AG10803 (cell line): Measurements from ENCODE around the gene EIF5AL1.

Experiments
- DNase-seq: peaks from one replicate; pipeline ENCODE4 v3.0.0; 2010; ENCODE audit warnings: low read depth
- H3K4me3 ChIP-seq: 2 replicates; pipeline ENCODE4 v1.5.1; 2011; ENCODE audit warnings: mild to moderate bottlenecking, low read length, control low read depth
- TF ChIP-seq, protein P1 (sequence below): conservative IDR thresholded peaks from 2 replicates; pipeline ENCODE4 v1.5.1; 2011; ENCODE audit warnings: mild to moderate bottlenecking, low read length, control low read depth, inconsistent platforms

Gene EIF5AL1

DNA sequence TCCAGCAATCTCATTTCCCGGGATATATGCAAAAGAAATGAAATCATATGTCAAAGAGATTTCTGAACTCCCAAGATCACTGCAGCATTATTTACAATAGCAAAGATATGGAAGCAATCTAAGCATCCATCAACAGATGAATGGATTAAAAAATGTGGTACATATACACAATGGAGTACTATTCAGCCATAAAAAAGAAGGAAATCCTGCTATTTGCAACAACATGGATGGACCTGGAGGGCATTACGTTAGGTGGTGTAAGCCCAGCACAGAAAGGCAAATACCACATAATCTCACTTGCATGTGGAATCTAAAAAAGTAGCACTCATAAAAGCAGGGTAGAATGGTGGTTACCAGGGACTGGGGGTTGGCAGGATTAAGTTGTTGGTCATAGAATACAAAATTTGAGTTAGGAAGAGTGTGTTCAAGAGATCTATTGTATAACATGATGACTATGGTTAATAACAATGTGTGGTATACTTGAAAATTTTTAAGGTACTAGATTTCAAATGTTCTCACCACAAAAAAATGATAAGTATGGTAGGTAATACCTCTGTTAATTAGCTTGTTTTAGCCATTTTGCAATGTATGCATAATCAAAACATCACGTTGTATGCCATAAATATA, 32.9 kb upstream of the EIF5AL1 start:
- TF ChIP-seq, protein P1, sequence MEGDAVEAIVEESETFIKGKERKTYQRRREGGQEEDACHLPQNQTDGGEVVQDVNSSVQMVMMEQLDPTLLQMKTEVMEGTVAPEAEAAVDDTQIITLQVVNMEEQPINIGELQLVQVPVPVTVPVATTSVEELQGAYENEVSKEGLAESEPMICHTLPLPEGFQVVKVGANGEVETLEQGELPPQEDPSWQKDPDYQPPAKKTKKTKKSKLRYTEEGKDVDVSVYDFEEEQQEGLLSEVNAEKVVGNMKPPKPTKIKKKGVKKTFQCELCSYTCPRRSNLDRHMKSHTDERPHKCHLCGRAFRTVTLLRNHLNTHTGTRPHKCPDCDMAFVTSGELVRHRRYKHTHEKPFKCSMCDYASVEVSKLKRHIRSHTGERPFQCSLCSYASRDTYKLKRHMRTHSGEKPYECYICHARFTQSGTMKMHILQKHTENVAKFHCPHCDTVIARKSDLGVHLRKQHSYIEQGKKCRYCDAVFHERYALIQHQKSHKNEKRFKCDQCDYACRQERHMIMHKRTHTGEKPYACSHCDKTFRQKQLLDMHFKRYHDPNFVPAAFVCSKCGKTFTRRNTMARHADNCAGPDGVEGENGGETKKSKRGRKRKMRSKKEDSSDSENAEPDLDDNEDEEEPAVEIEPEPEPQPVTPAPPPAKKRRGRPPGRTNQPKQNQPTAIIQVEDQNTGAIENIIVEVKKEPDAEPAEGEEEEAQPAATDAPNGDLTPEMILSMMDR, result no peak
- DNase-seq, result peak; percentile 21
- no peak overlapping the region for H3K4me3 ChIP-seq

DNA sequence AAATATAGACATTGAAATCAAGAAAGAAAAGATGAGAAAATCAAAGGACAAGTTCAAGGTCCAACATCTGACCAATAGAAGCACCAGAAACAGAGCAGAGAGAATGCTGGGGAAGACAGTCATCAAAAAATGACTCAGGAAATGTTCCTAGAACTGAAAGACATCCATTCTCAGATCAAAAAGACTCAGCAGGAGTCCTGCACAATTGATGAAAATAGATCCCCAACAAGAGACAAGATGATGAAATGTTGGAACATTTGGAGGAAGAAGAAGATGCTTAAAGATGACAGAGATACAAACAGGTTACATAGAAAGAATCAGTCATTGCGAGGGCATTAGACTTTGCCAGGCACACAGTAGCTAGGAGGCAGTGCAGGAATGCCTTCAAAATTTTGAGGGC, 30.0 kb upstream of the EIF5AL1 start:
- no peak for DNase-seq
- TF ChIP-seq, protein P1, result no peak
- H3K4me3 ChIP-seq, result no peak overlapping the region

GRCh38 chr10:79482741-79483140, 29.6 kb upstream of the EIF5AL1 start:
- TF ChIP-seq, protein P1, result no peak
- no peak overlapping the region for H3K4me3 ChIP-seq
- DNase-seq, result no peak

- TF ChIP-seq, protein P1, result no peak
- DNase-seq, result peak; percentile 66
- H3K4me3 ChIP-seq, result no peak overlapping the region
Measured at GRCh38 chr10:79483299-79483698, 29.0 kb upstream of the EIF5AL1 start.

GRCh38 chr10:79483948-79484347, 28.4 kb upstream of the EIF5AL1 start:
- H3K4me3 ChIP-seq, result no peak overlapping the region
- TF ChIP-seq, protein P1, result no peak
- DNase-seq, result peak; percentile 95

GRCh38 chr10:79484476-79484875, 27.9 kb upstream of the EIF5AL1 start:
- TF ChIP-seq, protein P1, result no peak
- DNase-seq, result no peak
- no peak overlapping the region for H3K4me3 ChIP-seq
